D721Med (cell line): Measurements from ENCODE around the gene GDF2.

ENCODE experiments used
- DNase-seq: peaks from one replicate; pipeline ENCODE4 v3.0.0; 2011; ENCODE audit warnings: low spot score; ENCODE audit not compliant: insufficient read length
- FAIRE-seq: peaks from 2 replicates; lab custom pipeline; 2011; peaks lifted over from hg19 to GRCh38; lab: Jason Lieb, UNC
- CTCF ChIP-seq: IDR thresholded peaks from 2 replicates; pipeline ENCODE4 v1.5.1; 2012; ENCODE audit warnings: mild to moderate bottlenecking, control low read depth; ENCODE audit not compliant: insufficient read depth; ENCODE audit errors: missing control alignments

Gene GDF2

GRCh38 chr10:47364911-47365310 is 42.7 kb downstream of the GDF2 start:
- no peak for DNase-seq
- FAIRE-seq, result no peak
- no peak for TF ChIP-seq CTCF

GRCh38 chr10:47365431-47366180 is 43.4 kb downstream of the GDF2 start:
- FAIRE-seq (no peak), DNase-seq (no peak)
- no peak for TF ChIP-seq CTCF

GRCh38 chr10:47366181-47366631 is 44.0 kb downstream of the GDF2 start:
- no peak for TF ChIP-seq CTCF
- no peak for FAIRE-seq
- DNase-seq, result no peak

- TF ChIP-seq CTCF, result no peak
- DNase-seq (peak; percentile 6), FAIRE-seq (no peak)
Observed at GRCh38 chr10:47366731-47367460, 44.6 kb downstream of the GDF2 start.

GRCh38 chr10:47367646-47368045 is 45.4 kb downstream of the GDF2 start:
- FAIRE-seq, result no peak
- DNase-seq, result no peak
- no peak for TF ChIP-seq CTCF

- no peak for TF ChIP-seq CTCF
- DNase-seq, result peak; percentile 17
- FAIRE-seq, result no peak
Observed at GRCh38 chr10:47368431-47369180, 46.4 kb downstream of the GDF2 start.
